RCC 7860 (cell line): ENCODE data around the gene ACOT13.
"Not testable (repeated sequence)": the region's sequence is repeated elsewhere in the genome, so short reads cannot be mapped to it uniquely, and the experiment has no call there.

ENCODE experiments used
- DNase-seq: peaks from one replicate; pipeline ENCODE4 v3.0.0-alpha.2; 2015; ENCODE audit warnings: low spot score
- FAIRE-seq: peaks from 2 replicates; lab custom pipeline; 2012; peaks lifted over from hg19 to GRCh38; lab: Jason Lieb, UNC

ACOT13 gene

DNA sequence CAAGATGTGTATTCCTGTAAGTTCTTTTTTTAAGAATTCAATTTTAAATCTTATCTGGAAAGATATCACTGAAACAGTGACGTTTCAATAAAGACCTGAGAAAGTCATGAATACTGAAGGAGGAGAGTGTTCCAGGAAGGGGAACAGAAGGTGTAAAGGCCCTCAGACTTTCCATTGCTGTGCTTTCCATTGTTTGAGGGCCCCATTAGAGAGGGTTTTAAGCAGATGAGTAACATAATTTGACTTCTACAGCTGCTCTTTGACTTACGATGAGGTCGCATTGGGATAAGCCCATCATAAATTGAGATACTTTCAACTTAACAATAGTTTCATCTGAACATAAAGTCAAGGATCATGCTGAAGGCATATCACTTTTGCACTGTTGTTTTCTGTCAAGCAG lies 24.7 kb downstream of the ACOT13 start:
- FAIRE-seq (no peak), DNase-seq (no peak)

DNA sequence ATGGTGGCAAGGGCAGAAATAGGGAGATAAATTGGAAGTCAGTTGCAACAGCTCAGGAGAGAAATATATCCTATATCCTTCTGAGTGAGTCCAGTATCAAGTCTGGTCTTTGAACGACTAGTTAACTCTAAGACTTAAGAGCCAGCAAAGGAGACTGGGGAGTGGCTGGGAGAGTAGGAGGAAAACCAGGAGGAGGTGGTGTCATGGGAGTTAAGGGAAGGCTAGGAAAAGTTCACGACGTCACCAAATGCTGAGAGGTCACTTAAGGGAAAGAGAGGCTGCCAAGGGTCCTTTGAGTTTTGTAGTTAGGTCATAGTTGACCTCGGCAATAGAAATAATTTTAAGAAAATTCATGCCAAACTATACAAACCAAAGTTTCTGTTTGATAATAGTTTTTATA lies 25.1 kb downstream of the ACOT13 start:
- FAIRE-seq (no peak), DNase-seq (no peak)

DNA sequence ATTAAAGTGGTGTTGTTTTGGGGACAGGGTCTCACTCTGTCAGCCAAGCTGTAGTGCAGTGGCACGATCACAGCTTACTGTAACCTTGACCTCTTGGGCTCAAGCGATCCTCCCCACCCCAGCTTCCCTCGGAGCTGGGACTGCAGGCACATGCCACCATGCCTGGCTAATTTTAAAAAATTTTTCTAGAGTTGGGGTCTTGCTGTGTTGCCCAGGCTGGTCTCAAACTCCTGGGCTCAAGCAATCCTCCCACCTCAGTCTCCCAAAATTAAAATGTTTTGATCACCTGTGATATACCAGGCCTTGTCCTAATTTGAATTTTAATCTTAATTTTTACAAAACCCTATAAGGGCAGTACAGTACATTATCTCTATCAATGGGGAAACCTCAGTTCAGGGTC lies 25.5 kb downstream of the ACOT13 start:
- DNase-seq (no peak), FAIRE-seq (no peak)

DNA sequence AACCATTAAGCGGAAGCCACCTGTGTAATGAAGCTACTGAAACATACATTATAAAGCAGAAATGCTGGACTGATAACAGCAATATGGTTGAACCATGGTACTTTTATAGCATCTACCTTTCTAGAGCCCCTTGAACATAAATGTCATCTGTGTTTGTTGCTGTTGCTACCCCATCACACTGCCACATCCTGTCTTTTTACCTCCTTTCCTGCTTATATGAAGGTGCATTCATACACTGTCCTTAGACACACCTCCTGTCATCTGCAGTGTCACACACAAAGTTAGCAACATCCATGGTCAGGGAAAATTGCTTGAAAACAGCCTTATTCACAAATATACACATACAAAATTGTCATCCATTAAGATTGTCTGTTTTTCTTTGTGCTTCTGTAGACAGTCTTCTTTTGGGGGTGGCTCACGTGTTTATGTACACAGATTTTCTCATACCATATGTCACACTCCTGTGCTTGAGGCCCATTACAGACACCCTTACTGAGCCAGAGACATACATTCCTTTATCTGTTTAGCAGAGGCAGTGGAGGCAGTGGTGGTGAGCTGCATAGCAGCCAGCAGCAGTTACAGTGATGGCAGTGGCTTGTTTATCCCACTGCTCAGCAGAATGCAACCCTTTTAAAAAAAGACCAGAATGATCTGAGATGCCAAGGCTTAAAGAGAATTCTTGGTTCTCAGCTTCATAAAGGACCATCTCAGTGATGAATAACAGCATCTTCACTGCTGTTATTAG lies 26.1 kb downstream of the ACOT13 start:
- DNase-seq (no peak), FAIRE-seq (no peak)

DNA sequence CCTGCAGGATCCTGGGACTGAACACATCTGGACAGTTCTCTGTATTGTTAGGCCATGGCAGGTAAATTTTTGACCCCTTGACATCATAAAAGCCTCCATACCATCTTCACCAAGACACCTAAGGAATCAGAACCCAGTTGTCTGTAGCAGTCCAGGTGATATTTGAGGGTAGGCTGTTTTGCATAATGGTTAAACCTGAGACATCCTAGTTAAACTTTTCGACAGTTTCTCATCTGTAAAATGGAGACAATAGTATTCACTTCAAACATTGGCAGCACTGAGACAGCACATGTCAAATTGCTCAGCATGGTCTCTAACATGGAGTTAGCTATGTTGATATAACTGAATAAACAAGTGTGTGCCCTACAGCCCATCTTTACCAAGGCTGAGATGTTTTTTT lies 27.3 kb downstream of the ACOT13 start:
- DNase-seq (no peak), FAIRE-seq (no peak)

DNA sequence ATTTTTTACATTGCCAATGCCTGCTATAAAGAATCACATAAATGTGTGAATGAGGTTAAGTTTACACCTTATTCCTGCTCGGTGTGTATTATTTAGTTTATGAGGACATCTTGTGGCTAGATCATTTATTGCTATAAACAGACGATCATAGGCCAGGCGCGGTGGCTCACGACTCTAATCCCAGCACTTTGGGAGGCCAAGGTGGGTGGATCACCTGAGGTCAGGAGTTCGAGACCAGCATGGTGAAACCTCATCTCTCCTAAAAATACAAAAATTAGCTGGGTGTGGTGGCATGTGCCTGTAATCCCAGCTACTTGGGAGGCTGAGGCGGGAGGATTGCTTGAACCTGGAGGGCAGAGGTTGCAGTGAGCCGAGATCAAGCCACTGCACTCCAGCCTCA lies 28.8 kb downstream of the ACOT13 start:
- DNase-seq: peak; percentile 42
- not testable (repeated sequence) for FAIRE-seq

DNA sequence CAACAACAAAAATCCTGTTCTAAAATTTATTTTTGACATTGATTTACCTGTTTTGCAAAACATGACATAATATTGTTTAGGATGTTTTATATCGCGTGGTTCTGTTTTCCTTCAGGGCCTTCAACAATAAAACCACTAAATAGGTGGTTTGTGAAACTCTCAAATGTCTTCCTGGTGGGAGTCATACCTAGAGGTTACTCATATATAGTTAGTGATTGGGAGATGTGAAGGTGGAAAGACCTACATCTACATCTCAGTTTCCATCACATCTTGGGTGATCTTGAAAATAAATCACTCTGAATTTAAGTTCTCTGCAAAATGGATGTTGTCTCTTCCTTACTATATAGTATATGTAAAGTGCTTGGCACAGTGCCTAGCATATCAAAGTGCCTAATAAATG lies 29.2 kb downstream of the ACOT13 start:
- FAIRE-seq: no peak

DNA sequence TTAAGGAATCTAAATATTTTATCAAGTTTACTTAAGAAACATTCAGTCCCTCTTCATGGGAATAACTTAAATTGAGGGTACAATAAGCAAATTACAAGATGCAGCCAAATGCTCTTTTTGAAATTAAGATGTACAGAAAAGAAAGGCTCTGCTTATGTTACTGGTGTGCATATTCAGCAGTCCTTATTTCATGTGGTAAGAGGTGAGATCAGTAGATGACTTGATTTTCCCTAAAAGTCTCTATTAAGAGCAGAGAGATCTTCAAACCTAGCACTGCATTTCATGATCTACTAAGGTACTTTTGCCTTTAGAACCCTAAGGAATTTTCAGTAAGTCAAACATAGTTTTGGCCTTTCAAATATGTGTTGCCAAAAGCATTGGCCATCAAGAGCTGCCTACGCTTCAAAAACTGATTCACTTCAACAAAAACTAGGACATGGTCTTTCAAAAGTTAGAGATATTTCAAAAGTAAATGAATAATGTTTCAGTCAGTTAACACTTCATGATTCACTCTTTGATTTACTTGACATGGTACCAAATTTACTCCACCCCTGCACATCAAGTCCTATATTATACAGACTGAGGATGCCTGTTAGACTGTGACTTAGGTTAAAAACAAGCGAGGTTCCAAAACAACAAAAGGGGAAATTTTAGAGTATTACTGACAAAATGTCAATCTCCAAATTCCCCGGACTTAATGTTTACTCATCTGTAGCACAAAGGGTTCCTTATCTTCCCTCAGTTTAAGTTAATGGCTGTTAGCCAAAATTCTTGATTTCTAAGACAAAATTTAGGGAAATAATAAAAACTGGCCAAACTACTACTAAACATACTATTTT lies 32.9 kb downstream of the ACOT13 start:
- DNase-seq (no peak), FAIRE-seq (no peak)

More for the DNA sequence above, 29.2 kb downstream of the ACOT13 start:
- DNase-seq: no peak

DNA sequence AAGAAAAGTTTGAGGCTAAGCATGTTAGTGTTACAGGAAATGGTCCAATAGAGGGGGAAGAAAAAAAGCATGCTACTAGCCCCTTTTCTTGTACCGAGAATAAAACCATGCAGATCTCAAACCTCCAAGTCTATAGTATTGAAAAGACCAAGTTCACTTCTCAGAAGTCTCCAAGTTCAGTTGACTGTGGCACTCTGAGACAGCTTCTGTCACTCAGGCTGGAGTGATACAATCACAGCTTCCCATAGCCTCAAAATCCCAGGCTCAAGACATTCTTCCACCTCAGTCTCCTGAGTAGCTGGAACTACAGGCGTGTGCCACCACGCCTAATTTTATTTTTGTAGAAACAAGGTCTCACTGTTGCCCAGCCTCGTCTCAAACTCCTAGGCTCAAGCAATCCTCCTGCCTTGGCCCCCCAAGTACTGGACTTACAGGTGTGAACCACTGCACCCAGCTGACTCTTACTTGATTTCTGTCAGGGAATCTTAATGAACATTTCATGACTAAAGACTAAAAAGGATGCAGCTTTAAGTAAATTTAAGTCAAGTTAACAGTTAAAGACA lies 35.9 kb downstream of the ACOT13 start:
- no peak for FAIRE-seq
- DNase-seq: no peak

DNA sequence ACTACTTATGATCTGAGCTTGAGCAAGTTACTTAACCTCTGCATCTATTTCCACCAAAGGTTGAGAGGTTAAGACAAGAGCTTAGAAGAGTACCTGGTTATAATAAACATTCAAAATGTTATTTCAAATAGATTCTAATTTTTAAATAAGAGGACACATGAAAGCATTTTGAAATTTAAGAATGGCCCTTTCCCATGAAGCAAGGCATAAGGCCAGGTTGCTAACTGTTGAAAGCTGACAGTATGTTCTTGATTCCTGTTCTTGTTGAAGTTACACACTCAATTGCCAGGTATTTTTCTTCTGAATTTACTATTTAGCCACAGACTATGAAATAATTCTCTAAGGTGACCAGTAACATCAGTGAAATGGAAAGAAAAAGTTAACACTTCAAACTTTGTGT lies 37.6 kb downstream of the ACOT13 start:
- FAIRE-seq (no peak), DNase-seq (no peak)

DNA sequence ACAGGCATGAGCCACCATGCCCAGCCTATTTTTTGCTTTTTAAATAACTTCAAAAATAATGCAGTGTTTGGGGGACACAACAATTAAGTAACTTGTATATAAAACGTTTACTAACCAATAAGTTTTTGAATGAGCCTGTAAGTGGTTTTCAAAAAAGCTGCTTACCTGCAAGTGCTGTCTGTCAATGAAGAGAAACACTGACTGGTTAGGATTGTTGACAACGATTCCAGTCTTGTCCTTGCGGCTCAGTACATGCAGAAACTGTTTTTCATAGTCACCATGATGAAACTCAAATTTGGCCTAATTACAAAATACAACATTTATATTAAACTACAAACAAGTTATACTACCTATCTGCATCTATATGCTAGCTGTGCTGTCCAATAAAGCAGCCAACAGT lies 41.7 kb downstream of the ACOT13 start:
- FAIRE-seq: no peak
- no peak for DNase-seq

DNA sequence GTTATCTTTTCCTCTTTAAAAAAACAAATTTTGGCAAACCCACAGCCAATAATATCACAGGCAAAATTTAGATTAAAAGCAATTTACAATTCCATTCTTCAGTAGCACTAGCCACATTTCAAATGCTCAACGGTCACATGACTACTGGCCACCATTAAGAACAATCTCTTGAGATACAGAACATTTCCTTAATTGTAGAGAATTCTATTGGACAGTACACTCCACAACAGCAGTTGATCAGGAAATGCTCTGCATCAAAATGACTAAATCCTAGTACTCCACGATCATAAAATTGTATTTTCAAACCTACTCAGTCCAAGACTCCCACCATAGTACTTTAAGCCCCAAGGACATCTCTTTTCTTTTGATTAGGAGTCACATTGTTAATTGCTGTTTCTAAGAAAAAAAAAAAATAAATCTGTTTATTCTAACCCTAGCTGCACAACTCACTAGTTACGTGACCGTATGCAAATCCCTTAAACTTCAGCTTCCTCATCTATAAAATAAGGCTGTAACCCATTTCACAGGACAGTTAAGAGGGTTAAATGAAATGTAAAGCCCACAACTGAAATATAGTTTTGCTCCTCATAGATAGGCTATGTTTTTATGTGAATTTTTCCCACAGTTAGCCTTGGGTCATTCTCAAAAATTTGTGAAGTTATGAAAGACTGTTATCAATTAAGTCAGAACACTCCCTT lies 42.3 kb downstream of the ACOT13 start:
- DNase-seq (no peak), FAIRE-seq (no peak)

DNA sequence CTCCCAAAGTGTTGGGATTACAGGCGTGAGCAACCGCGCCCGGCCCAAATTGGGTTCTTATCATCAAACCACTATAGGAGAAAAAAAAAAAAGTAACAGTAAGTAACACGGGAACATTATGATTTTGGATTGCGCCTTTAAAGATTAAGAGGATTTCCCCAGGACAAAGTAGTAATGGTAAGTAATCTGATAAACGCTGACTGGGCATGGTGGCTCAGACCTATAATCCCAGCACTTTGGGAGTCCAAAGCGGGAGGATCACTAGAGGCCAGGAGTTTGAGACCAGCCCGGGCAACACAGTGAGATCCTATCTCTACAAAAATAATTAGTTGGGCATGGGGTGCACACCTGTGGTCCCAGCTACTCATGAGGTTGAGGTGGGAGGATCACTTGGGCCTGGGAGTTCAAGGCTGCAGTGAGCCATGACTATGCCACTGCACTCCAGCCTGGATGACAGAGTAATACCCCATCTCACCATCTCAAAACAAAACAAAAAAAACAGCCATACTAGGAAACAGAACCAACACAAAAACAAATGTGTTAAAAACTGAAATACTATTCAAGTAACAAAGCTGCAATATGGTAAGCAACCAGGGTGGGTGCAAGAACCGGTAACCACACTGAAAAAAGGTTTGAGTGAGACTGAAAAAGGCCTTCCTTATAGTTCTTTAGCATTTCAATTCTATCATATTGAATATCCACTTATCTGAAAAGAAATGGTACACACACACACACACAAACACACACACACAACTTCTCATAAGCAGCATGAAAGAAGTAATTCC lies 43.8 kb downstream of the ACOT13 start:
- FAIRE-seq: no peak
- DNase-seq: no peak

DNA sequence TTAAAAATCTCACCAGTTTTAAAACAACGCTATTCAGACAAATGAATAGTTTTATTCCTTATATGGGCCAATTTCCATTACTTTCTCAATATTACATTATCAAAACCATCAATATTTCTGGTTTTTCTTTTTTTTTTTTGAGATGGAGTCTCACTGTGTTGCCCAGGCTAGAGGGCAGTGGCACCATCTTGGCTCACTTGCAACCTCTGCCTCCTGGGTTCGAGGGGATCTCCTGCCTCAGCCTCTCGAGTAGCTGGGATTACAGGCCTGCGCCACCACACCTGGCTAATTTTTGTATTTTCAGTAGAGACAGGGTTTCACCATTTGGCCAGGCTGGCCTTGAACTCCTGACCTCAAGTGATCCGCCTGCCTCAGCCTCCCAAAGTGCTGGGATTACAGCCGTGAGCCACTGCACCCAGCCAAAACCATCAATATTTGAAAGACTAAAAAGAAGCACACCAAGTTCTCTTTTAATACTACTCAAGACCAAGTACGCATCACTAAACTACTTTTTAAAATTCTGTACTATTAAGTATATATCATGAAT lies 49.8 kb downstream of the ACOT13 start:
- not testable (repeated sequence) for FAIRE-seq, DNase-seq

DNA sequence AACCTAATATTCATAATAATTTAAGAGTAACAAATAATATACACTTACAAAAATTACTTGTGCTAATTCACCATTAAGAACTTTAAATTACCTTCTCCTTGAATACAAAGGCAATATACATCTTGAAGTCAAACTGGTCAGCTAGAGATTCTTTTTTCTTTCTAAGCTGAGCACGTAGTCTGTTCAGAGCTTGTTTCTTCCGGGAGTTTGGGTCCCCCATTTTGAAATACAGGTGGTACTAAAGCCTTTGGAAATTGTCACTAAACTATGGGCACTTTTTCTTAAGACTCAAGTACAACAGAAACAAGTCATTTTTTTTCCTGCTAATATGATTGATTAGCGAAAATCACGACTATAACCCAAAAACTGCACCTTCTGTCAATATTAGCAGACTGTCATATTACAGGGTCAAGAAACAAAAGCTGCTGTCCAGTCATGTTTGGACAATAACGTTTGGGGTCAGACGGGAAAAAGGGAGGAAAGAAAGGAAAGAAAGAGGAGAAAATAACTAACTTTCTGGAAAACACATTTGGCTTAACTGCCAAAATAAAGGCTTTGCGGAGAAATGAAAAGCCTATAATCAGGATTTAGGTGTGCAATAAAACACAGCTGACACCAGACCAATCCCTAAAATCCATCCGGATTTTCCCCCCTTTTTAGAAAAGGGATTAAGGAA lies 51.7 kb downstream of the ACOT13 start:
- no peak for DNase-seq
- no peak for FAIRE-seq

DNA sequence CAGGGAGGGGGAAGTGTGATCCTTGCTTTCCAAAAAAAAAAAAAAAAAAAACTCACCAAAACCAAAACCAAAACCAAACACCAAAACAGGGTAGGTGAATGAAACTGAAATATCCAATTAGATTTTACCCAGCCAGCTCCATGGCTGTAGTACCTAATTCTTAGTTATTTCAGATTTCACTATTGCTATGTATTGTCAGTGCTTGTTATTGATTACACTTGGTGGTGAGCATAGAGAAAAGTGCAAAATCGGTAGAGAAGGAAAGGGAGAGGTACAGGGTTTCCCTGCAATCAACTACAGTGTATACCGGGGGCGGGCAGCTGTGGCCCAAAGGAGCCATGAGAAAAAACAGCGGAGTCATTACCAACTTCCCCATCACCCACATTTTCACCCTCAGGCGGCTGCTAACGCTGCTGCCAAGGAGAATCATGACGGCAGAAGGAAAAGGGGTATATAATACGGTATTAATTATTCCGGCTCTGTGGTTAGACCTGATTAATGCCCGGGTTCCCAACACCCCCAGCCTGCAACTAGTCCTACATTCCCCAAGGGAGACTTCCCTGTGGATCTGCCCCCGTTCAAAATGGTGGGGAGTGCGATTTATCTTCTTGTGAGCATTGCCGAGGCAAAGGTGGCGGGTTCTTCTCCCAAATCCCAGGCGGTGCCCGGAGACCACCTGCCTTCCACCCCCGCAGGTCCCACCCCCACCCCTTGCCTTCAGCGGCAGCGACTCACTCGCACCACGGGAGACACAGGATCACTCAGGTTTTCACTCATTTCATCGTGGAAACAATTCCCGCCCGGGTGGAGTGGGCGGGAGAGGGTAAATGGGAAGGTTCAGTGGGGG lies 52.5 kb downstream of the ACOT13 start, which contains the start of gene C6orf62:
Gene C6orf62, minus strand, starts transcription at position 30 of the 847 bp plus-strand sequence. CDS start 486 bp downstream, outside the sequence.
- FAIRE-seq (no peak), DNase-seq (no peak)

DNA sequence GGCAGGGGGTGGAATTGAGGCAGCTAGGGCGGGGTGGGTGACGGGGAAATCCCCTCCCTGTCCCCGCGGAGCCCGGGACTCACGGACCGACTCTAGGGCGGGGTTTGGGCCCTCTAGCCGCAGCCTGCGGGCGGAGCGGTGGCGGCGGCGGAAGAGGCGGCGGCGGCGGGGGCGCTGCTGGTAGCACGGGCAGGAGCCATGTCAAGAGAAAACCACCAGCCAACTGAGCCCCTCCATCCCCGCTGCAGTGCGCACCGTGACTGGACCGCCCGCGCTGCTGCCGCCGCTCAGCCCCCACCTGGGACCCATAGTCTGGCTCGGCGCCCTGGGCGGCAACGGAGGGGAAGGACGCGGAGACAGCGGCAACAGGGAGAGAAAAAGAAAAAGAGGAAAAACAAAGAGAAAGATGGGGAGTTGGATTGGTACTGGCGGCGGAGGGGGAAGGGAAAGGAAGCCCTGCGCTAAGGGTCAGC lies 53.3 kb downstream of the ACOT13 start:
- no peak for FAIRE-seq
- DNase-seq: peak; percentile 27
